ENCODE results near the gene GAL3ST1. TPM values are rescaled to one million over a fixed set of nuclear protein-coding genes. Genes with fewer than 3 reads are reported as not detected.

Gene GAL3ST1
- polyA plus RNA-seq, 2 donors = 0.14 to 0.15 TPM

DNA sequence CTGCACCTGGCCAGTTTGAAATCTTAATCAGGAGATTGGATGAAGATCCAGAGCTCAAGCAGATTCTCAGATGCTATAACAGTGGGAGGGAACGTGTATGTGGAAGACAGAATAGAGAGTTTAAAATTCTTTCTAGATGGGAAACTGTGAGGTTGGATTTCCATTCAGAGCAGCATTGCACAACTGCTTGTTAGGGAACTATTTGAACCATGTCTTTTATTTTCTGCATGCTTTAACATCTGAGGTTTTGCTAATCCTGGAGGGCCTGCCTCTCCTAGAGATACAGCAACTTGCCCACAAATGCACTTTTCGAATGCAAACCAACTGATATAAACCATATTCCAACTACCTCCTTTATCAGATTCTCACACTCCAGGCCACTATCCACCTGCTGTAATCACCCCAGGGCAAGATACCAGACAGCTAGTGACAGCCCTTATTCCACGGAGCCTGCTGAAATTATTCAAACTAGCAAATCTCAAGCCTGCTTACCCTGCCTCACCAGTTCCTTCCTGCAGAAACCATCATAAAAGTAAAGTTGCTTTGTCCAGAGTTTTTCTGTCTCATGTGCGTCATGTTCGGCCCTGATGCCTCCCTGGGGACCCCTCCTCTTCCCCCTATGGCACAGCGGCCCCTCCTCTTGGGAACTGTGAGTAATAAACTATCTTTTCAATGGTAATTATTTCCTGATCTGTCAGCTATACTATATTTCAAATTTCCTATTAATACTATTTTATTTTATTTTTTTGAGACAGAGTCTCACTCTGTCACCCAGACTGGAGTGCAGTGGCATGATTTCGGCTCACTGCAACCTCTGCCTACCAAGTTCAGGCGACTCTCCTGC, 50.6 kb downstream of the GAL3ST1 start:
- peaks cover 0 to 2% of the 10 kb centered on the region in 2 donors for H3K27me3 ChIP-seq (ENCODE audit: control insufficient read depth in 1 of 2, insufficient read depth in 2 of 2, low read length in 2 of 2)
- H3K4me3 ChIP-seq (ENCODE audit: low read depth in 1 of 2, low read length in 2 of 2) = no peak overlapping the region
- H3K9me3 ChIP-seq (ENCODE audit: control insufficient read depth in 2 of 2, insufficient read depth in 1 of 2, low read depth in 1 of 2, low read length in 1 of 2) = no peaks in the 10 kb centered on the region
- H3K4me1 ChIP-seq (ENCODE audit: control insufficient read depth in 2 of 2, insufficient read depth in 2 of 2, low read length in 1 of 2) = no peaks in the 10 kb centered on the region
- no peaks in the 10 kb centered on the region for H3K36me3 ChIP-seq (ENCODE audit: control insufficient read depth in 2 of 2, insufficient read depth in 2 of 2, low read length in 1 of 2)
- no peak overlapping the region for H3K27ac ChIP-seq (ENCODE audit: low read depth in 2 of 2, low read length in 1 of 2)
- WGBS, 2 donors = 74 to 80% methylated on average over 8 of the region's 8 CpGs

DNA sequence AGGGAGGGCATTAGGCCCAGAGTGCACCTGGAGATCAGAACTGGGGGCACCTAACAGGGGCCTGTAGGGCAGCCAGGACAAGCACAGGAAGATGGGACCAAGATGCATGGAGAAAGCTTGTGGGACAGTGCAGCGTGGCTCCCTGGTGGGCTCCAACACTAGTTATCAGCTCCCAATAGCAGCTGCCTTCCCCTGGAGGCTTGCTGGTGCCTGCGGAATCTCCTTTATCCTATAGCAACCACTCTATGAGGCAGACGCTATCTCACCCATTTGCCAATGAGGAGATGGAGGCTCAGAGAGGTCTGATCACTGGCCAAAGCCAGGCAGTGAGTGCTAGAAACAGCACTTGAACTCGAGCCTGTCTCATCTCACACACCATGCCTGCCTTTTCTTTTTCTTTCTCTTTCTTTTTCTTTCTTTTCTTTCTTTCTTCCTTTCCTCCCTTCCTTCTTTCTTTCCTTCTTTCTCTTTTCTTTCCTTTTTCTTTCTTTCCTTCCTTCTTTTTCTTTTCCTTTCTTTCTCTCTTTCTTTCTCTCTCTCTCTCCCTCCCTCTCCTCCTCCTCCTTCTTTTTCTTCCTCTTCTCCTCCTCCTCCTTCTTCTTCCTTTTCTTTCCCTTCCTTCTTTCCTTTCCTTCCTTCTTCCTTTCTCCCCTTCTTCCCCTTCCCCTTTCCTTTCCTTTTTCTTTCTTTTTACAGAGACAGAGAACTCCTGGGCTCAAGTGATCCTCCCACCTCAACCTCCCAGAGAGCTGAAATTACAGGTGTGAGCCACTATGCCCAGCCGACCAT, 52.9 kb downstream of the GAL3ST1 start:
- no peaks in the 10 kb centered on the region for H3K36me3 ChIP-seq (ENCODE audit: control insufficient read depth in 2 of 2, insufficient read depth in 2 of 2, low read length in 1 of 2)
- H3K4me3 ChIP-seq (ENCODE audit: low read depth in 1 of 2, low read length in 2 of 2) = no peak overlapping the region
- H3K4me1 ChIP-seq (ENCODE audit: control insufficient read depth in 2 of 2, insufficient read depth in 2 of 2, low read length in 1 of 2) = no peaks in the 10 kb centered on the region
- peaks cover 0 to 2% of the 10 kb centered on the region in 2 donors for H3K27me3 ChIP-seq (ENCODE audit: control insufficient read depth in 1 of 2, insufficient read depth in 2 of 2, low read length in 2 of 2)
- 76 to 79% methylated on average over 5 of the region's 5 CpGs for WGBS, 2 donors
- H3K9me3 ChIP-seq (ENCODE audit: control insufficient read depth in 2 of 2, insufficient read depth in 1 of 2, low read depth in 1 of 2, low read length in 1 of 2) = no peaks in the 10 kb centered on the region
- no peak overlapping the region for H3K27ac ChIP-seq (ENCODE audit: low read depth in 2 of 2, low read length in 1 of 2)

DNA sequence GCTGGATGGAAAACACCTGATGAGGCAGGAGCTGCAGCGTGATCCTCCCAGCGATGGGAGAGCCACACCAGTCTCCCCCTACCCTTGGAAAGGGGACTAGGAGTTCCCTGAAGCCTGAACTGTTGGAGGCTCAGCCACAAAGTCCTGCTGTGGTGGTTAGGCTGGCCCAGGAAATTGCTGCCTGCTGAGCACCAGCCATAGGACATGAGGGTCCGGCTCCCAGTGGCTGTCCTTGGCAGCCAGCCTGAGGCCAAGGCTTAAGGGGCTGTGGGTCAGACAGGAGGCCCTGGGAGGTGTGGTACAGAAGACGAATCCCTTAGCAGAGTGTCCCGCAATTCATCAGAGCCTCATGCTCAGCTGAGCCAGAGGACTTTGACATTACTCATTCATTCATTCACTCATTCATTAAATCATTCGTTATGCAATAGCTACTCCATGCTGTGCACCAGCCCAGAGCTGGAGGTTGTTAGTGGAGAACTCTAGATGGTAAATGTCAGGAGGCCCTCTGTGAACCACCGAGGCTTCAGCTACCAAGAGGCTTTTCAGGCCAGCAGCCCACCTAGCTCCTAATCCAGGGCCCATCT, 54.5 kb downstream of the GAL3ST1 start:
- Histone ChIP-seq H3K27ac (ENCODE audit: low read depth in 2 of 2, low read length in 1 of 2) (no peak overlapping the region), H3K36me3 (ENCODE audit: control insufficient read depth in 2 of 2, insufficient read depth in 2 of 2, low read length in 1 of 2) (no peaks in the 10 kb centered on the region), H3K9me3 (ENCODE audit: control insufficient read depth in 2 of 2, insufficient read depth in 1 of 2, low read depth in 1 of 2, low read length in 1 of 2) (no peaks in the 10 kb centered on the region), H3K27me3 (ENCODE audit: control insufficient read depth in 1 of 2, insufficient read depth in 2 of 2, low read length in 2 of 2) (peaks cover 0 to 2% of the 10 kb centered on the region in 2 donors), H3K4me3 (ENCODE audit: low read depth in 1 of 2, low read length in 2 of 2) (no peak overlapping the region), H3K4me1 (ENCODE audit: control insufficient read depth in 2 of 2, insufficient read depth in 2 of 2, low read length in 1 of 2) (no peaks in the 10 kb centered on the region)
- 85 to 87% methylated on average over 7 of the region's 7 CpGs for WGBS, 2 donors

DNA sequence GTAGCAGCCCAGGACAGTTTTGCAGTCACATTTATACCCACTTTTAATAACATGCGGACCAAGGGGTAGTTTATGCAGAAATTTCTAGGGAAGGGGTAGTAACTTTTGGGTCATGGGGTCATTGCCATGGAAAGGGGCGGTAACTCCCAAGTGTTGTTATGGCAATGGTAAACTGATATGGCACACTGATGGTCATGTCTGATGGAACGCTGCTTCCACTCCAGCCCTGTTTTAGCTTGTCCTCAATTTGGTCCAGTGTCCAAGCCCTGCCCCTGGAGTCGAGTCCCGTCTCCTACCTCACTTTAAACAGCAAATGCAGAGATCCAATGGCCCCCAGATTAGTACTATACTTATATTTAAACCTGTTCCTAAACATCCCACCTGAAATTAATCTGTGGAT, 57.7 kb downstream of the GAL3ST1 start:
- Histone ChIP-seq H3K36me3 (ENCODE audit: control insufficient read depth in 2 of 2, insufficient read depth in 2 of 2, low read length in 1 of 2) (no peaks in the 10 kb centered on the region), H3K9me3 (ENCODE audit: control insufficient read depth in 2 of 2, insufficient read depth in 1 of 2, low read depth in 1 of 2, low read length in 1 of 2) (peaks cover 0 to 2% of the 10 kb centered on the region in 2 donors), H3K27ac (ENCODE audit: low read depth in 2 of 2, low read length in 1 of 2) (no peak overlapping the region), H3K4me1 (ENCODE audit: control insufficient read depth in 2 of 2, insufficient read depth in 2 of 2, low read length in 1 of 2) (no peaks in the 10 kb centered on the region), H3K27me3 (ENCODE audit: control insufficient read depth in 1 of 2, insufficient read depth in 2 of 2, low read length in 2 of 2) (no peaks in the 10 kb centered on the region), H3K4me3 (ENCODE audit: low read depth in 1 of 2, low read length in 2 of 2) (no peak overlapping the region)
- WGBS, 2 donors = 86 to 87% methylated on average over 5 of the region's 5 CpGs

DNA sequence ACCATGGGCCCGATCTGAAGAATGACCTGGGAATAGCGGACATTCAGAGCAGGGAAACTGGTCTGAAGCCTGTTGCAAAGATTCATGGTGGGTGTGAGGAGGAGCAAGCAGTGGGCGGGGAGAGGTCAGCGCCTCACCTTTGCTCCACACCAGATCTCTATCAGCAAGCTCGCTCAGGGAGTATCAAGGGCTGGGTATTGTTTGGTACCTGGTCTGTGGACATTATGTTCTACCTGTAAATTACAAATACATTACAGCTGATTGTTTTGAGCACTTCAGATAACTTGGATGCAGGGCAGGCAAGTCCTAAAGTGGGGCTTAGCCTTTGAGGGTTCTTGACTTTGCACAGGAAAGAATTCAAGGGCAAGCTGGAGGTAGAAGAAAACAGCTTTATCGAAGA, 58.2 kb downstream of the GAL3ST1 start:
- Histone ChIP-seq H3K4me1 (ENCODE audit: control insufficient read depth in 2 of 2, insufficient read depth in 2 of 2, low read length in 1 of 2) (no peaks in the 10 kb centered on the region), H3K36me3 (ENCODE audit: control insufficient read depth in 2 of 2, insufficient read depth in 2 of 2, low read length in 1 of 2) (no peaks in the 10 kb centered on the region), H3K27ac (ENCODE audit: low read depth in 2 of 2, low read length in 1 of 2) (no peak overlapping the region), H3K9me3 (ENCODE audit: control insufficient read depth in 2 of 2, insufficient read depth in 1 of 2, low read depth in 1 of 2, low read length in 1 of 2) (peaks cover 0 to 2% of the 10 kb centered on the region in 2 donors), H3K27me3 (ENCODE audit: control insufficient read depth in 1 of 2, insufficient read depth in 2 of 2, low read length in 2 of 2) (no peaks in the 10 kb centered on the region), H3K4me3 (ENCODE audit: low read depth in 1 of 2, low read length in 2 of 2) (no peak overlapping the region)
- 86 to 91% methylated on average over 6 of the region's 6 CpGs for WGBS, 2 donors

DNA sequence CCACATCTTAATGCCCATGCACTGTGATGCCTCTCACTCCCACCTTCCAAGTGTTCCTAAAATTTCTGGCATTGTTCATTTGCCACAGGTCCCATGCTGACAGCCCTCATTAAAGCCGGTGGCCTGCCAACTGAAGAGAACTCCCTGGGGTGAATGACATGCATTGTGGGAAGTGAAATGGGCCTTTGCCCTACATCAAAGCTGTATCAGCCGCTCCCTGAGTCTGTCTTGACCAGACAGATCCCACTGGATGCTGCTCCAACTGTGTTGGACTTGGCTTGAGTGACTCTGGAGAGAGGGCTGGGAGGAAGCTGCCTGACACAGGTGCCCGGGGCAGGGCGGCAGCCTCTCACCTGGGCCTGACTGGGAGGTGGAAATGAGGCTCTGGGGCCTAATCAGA, 60.2 kb downstream of the GAL3ST1 start:
- no peaks in the 10 kb centered on the region for H3K4me1 ChIP-seq (ENCODE audit: control insufficient read depth in 2 of 2, insufficient read depth in 2 of 2, low read length in 1 of 2)
- no peaks in the 10 kb centered on the region for H3K27me3 ChIP-seq (ENCODE audit: control insufficient read depth in 1 of 2, insufficient read depth in 2 of 2, low read length in 2 of 2)
- H3K36me3 ChIP-seq (ENCODE audit: control insufficient read depth in 2 of 2, insufficient read depth in 2 of 2, low read length in 1 of 2) = no peaks in the 10 kb centered on the region
- H3K4me3 ChIP-seq (ENCODE audit: low read depth in 1 of 2, low read length in 2 of 2) = no peak overlapping the region
- H3K9me3 ChIP-seq (ENCODE audit: control insufficient read depth in 2 of 2, insufficient read depth in 1 of 2, low read depth in 1 of 2, low read length in 1 of 2) = peaks cover 0 to 2% of the 10 kb centered on the region in 2 donors
- 59 to 65% methylated on average over 4 of the region's 4 CpGs for WGBS, 2 donors
- no peak overlapping the region for H3K27ac ChIP-seq (ENCODE audit: low read depth in 2 of 2, low read length in 1 of 2)

DNA sequence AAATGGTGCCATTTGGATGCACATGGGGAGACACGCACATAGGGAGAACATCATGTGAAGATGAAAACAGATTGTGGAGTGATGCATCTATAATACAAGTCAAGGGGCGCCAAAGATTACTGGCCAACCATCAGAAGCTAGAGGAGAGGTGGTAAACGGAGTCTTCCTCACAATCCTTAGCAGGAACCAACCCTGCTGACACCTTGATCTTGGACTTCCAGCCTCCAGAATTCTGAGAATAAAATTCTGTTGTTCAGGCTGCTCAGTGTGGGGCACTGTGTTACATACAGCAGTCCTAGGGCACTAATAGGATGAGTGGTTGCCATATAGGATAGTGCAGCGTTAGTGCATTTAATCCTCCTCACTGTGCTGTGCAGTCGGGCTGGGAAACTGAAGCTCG, 61.0 kb downstream of the GAL3ST1 start:
- Histone ChIP-seq H3K4me1 (ENCODE audit: control insufficient read depth in 2 of 2, insufficient read depth in 2 of 2, low read length in 1 of 2) (no peaks in the 10 kb centered on the region), H3K9me3 (ENCODE audit: control insufficient read depth in 2 of 2, insufficient read depth in 1 of 2, low read depth in 1 of 2, low read length in 1 of 2) (peaks cover 0 to 2% of the 10 kb centered on the region in 2 donors), H3K4me3 (ENCODE audit: low read depth in 1 of 2, low read length in 2 of 2) (no peak overlapping the region), H3K27ac (ENCODE audit: low read depth in 2 of 2, low read length in 1 of 2) (no peak overlapping the region), H3K27me3 (ENCODE audit: control insufficient read depth in 1 of 2, insufficient read depth in 2 of 2, low read length in 2 of 2) (no peaks in the 10 kb centered on the region), H3K36me3 (ENCODE audit: control insufficient read depth in 2 of 2, insufficient read depth in 2 of 2, low read length in 1 of 2) (no peaks in the 10 kb centered on the region)
- WGBS, 2 donors = 88 to 92% methylated on average over 6 of the region's 6 CpGs

DNA sequence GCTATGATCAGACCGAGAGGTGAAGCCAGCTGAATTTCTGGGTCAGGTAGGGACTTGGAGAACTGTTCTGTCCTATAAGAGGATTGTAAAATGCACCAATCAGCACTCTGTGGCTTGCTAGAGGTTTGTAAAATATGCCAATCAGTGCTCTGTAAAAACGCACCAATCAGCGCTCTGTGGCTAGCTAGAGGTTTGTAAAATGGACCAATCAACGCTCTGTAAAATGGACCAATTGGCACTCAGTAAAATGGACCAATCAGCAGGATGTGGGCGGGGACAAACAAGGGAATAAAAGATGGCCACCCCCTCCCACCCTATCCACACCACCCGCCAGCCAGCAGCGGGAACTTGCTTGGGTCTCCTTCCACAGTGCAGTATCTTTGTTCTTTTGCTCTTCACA, 62.6 kb downstream of the GAL3ST1 start:
- no peaks in the 10 kb centered on the region for H3K27me3 ChIP-seq (ENCODE audit: control insufficient read depth in 1 of 2, insufficient read depth in 2 of 2, low read length in 2 of 2)
- no peak overlapping the region for H3K4me3 ChIP-seq (ENCODE audit: low read depth in 1 of 2, low read length in 2 of 2)
- H3K4me1 ChIP-seq (ENCODE audit: control insufficient read depth in 2 of 2, insufficient read depth in 2 of 2, low read length in 1 of 2) = no peaks in the 10 kb centered on the region
- H3K36me3 ChIP-seq (ENCODE audit: control insufficient read depth in 2 of 2, insufficient read depth in 2 of 2, low read length in 1 of 2) = no peaks in the 10 kb centered on the region
- no peak overlapping the region for H3K27ac ChIP-seq (ENCODE audit: low read depth in 2 of 2, low read length in 1 of 2)
- peaks cover 0 to 2% of the 10 kb centered on the region in 2 donors for H3K9me3 ChIP-seq (ENCODE audit: control insufficient read depth in 2 of 2, insufficient read depth in 1 of 2, low read depth in 1 of 2, low read length in 1 of 2)
- WGBS, 2 donors = 92 to 96% methylated on average over 7 of the region's 7 CpGs

DNA sequence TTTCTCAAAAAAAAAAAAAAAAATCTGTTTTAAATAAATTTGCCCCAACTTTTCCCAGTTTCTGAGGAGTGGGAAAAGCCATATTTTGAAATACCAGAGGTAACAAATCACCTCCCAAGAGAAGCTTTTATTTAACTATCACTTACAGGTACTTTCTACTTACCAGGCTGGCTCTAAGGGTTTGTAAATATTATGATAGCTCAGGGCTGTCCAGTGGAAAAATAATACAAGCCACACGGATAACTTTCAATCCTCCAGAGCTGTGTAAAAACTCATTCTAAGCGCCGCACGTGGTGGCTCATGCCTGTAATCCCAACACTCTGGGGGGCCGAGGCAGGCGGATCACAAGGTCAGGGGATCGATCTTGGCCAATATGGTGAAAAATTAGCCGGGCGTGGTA, 63.4 kb downstream of the GAL3ST1 start:
- Histone ChIP-seq H3K9me3 (ENCODE audit: control insufficient read depth in 2 of 2, insufficient read depth in 1 of 2, low read depth in 1 of 2, low read length in 1 of 2) (peaks cover 0 to 2% of the 10 kb centered on the region in 2 donors), H3K27me3 (ENCODE audit: control insufficient read depth in 1 of 2, insufficient read depth in 2 of 2, low read length in 2 of 2) (no peaks in the 10 kb centered on the region), H3K36me3 (ENCODE audit: control insufficient read depth in 2 of 2, insufficient read depth in 2 of 2, low read length in 1 of 2) (no peaks in the 10 kb centered on the region), H3K27ac (ENCODE audit: low read depth in 2 of 2, low read length in 1 of 2) (no peak overlapping the region), H3K4me1 (ENCODE audit: control insufficient read depth in 2 of 2, insufficient read depth in 2 of 2, low read length in 1 of 2) (peaks cover 0 to 2% of the 10 kb centered on the region in 2 donors), H3K4me3 (ENCODE audit: low read depth in 1 of 2, low read length in 2 of 2) (no peak overlapping the region)
- WGBS, 2 donors = 78 to 81% methylated on average over 9 of the region's 9 CpGs
